RWPE2 (cell line): Measurements from ENCODE around the gene KCNK7.
"Not testable (repeated sequence)": the region's sequence is repeated elsewhere in the genome, so short reads cannot be mapped to it uniquely, and the experiment has no call there.

Experiments used
- ATAC-seq: fragments of 200-7000 bp; cut with Tn5 transposase; 3 replicates; pipeline ENCODE4 v1.9.1; 2021; ENCODE audit warnings: low read depth
- DNase-seq: peaks from one replicate; pipeline ENCODE4 v3.0.0-alpha.2; 2020; ENCODE audit warnings: low spot score
- H3K27ac ChIP-seq: fragments of 450-650 bp; 2 replicates; pipeline ENCODE4 v1.5.1; 2017; ENCODE audit warnings: mild to moderate bottlenecking; ENCODE audit not compliant: poor library complexity, severe bottlenecking
- H3K27me3 ChIP-seq: fragments of 250-450 bp; sonication (Bioruptor Pico); 2 replicates; pipeline ENCODE4 v1.5.1; 2021; ENCODE audit warnings: mild to moderate bottlenecking, moderate library complexity; ENCODE audit not compliant: insufficient read depth, poor library complexity, severe bottlenecking
- H3K36me3 ChIP-seq: fragments of 250-450 bp; sonication (Bioruptor Pico); 2 replicates; pipeline ENCODE4 v1.5.1; 2020; ENCODE audit warnings: low read depth, mild to moderate bottlenecking, moderate library complexity
- H3K4me1 ChIP-seq: fragments of 250-450 bp; sonication (Bioruptor Pico); 2 replicates; pipeline ENCODE4 v1.5.1; 2021; ENCODE audit warnings: mild to moderate bottlenecking, moderate library complexity; ENCODE audit not compliant: insufficient read depth, poor library complexity, severe bottlenecking
- H3K4me3 ChIP-seq: fragments of 250-450 bp; sonication (Bioruptor Pico); 2 replicates; pipeline ENCODE4 v1.5.1; 2021; ENCODE audit warnings: mild to moderate bottlenecking, moderate library complexity; ENCODE audit not compliant: severe bottlenecking
- H3K9me3 ChIP-seq: fragments of 250-450 bp; sonication (Bioruptor Pico); 2 replicates; pipeline ENCODE4 v1.5.1; 2021; ENCODE audit warnings: mild to moderate bottlenecking, moderate library complexity; ENCODE audit not compliant: severe bottlenecking
- TF ChIP-seq, protein P1 (sequence below): fragments of 450-650 bp; IDR thresholded peaks from one replicate; pipeline ENCODE4 v1.5.1; 2017; ENCODE audit warnings: mild to moderate bottlenecking, moderate library complexity; ENCODE audit not compliant: poor library complexity, severe bottlenecking

Gene KCNK7

DNA sequence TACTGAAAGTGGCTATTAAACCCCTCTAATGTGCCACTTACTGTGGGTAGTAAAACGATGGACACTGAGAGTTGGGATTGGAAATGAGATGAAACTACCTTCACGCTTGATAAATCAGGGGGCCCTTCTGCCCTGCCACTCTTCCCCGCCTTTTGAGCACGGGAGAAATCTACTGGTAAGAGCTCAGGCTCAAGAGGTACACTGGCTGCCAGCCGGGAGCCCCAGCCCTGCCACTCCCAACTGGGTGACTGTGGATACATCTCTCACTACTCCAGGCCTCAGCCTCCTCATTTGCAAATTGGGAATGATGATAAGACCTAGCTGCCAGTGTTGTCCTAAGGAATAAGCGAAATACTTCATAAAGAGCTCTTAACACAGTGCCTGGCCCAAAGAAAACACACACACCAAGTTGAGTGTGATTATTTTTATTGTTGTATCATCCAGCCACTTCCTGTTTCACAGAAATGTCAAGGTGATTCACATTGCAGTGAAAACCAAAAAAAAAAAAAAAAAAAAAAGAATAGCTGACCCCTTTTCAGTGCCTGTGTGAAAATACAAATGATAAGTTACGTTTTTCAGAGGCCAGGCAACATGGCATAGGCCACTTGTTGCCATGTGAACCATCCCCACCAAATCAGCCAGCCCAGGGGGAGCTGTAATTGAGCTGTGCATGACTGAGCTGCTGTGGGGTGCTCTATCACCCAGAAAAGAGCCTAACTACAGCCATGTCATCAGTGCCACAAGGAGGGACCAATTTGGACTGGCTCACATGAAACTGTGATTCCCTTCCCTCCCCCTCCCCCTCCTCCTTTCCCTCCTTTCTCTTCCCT is 29.8 kb downstream of the KCNK7 start:
- H3K36me3 ChIP-seq, result peaks cover 7% of the 10 kb centered on the region; the same call in 1 of the 2 replicates
- no peaks in the 10 kb centered on the region for H3K27me3 ChIP-seq
- TF ChIP-seq, protein P1, sequence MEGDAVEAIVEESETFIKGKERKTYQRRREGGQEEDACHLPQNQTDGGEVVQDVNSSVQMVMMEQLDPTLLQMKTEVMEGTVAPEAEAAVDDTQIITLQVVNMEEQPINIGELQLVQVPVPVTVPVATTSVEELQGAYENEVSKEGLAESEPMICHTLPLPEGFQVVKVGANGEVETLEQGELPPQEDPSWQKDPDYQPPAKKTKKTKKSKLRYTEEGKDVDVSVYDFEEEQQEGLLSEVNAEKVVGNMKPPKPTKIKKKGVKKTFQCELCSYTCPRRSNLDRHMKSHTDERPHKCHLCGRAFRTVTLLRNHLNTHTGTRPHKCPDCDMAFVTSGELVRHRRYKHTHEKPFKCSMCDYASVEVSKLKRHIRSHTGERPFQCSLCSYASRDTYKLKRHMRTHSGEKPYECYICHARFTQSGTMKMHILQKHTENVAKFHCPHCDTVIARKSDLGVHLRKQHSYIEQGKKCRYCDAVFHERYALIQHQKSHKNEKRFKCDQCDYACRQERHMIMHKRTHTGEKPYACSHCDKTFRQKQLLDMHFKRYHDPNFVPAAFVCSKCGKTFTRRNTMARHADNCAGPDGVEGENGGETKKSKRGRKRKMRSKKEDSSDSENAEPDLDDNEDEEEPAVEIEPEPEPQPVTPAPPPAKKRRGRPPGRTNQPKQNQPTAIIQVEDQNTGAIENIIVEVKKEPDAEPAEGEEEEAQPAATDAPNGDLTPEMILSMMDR, result no peak
- DNase-seq (no peak), ATAC-seq (no peak)
- H3K4me1 ChIP-seq, result peaks cover 14% of the 10 kb centered on the region
- peak overlapping the region; percentile 35 for H3K27ac ChIP-seq
- H3K9me3 ChIP-seq, result no peaks in the 10 kb centered on the region
- no peak overlapping the region for H3K4me3 ChIP-seq

DNA sequence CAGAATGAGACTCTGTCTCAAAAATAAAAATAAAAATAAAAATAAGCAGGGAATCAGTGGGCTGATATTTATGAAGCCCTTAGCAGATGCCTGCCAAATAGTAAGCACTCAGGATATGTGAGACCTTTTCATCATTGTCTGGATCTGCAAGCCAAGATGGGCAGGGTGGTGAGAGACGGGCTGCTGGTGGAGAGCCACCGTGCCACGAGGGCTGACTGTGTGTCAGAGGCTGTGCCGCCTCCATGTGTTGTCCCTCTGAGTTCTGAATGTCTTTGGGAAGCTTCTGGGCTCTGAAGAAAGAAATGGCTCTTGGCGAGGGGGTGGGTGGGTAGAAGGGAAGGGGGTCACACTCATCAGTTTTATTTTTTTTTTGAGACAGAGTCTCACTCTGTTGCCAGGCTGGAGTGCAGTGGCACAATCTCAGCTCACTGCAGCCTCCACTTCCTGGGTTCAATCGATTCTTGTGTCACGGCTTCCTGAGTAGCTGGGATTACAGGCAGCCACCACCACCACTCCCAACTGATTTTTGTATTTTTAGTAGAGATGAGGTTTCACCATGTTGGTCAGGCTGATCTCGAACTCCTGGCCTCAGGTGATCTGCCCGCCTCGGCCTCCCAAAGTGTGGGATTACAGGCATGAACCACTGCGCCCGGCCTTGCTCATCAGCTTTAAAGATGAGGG is 30.6 kb downstream of the KCNK7 start:
- DNase-seq, H3K27me3 ChIP-seq, H3K9me3 ChIP-seq, H3K36me3 ChIP-seq, H3K4me3 ChIP-seq, ATAC-seq: not testable (repeated sequence)
- H3K4me1 ChIP-seq, result peaks cover 22% of the 10 kb centered on the region
- peak overlapping the region; percentile 35 for H3K27ac ChIP-seq

DNA sequence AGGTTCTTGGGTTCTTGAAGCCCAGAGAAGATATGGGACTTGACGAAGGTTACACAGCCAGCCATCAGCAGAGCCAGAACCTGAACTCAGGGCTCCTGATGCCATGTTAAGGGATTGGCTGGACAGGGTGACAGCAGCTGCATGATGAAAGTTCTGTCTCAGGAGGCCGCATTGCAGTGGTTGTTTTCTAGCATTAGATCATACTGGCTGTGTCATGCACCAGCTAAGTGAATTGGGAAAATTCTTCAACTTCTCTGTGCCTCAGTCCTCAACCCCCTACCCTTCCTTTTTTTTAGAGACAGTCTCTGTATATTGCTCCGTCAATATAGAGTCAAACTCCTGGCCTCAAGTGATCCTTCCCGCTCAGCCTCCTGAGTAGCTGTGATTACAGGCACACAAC is 32.0 kb downstream of the KCNK7 start:
- no peak for DNase-seq
- H3K4me1 ChIP-seq, result peaks cover 33% of the 10 kb centered on the region
- H3K4me3 ChIP-seq, result no peak overlapping the region
- H3K27ac ChIP-seq, result no peak overlapping the region
- H3K27me3 ChIP-seq, result no peaks in the 10 kb centered on the region
- ATAC-seq, result no peak
- H3K36me3 ChIP-seq, result peaks cover 6% of the 10 kb centered on the region; the same call in 1 of the 2 replicates
- TF ChIP-seq, protein P1, result no peak
- H3K9me3 ChIP-seq, result no peaks in the 10 kb centered on the region

DNA sequence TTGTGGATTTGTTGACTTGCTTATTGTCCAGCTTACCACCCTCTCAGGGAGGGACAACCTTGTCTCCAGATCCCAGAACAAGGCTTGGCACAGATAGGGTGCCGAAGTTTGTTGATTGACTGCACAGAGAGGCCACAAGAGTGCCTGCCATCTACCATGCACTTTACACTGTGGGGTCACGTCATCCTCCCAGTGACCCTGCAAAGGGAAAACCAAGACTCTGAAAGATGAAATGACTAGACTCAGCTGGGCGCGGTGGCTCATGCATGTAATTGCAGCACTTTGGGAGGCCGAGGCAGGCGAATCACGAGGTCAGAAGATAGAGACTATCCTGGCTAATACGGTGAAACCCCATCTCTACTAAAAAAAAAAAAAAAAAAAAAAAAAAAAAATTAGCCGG is 32.8 kb downstream of the KCNK7 start:
- H3K27ac ChIP-seq, result no peak overlapping the region
- peaks cover 3% of the 10 kb centered on the region; the same call in 1 of the 2 replicates for H3K36me3 ChIP-seq
- no peak overlapping the region for H3K4me3 ChIP-seq
- H3K27me3 ChIP-seq, result no peaks in the 10 kb centered on the region
- DNase-seq (no peak), ATAC-seq (no peak)
- TF ChIP-seq, protein P1, result no peak
- H3K9me3 ChIP-seq, result no peaks in the 10 kb centered on the region
- peaks cover 33% of the 10 kb centered on the region for H3K4me1 ChIP-seq

DNA sequence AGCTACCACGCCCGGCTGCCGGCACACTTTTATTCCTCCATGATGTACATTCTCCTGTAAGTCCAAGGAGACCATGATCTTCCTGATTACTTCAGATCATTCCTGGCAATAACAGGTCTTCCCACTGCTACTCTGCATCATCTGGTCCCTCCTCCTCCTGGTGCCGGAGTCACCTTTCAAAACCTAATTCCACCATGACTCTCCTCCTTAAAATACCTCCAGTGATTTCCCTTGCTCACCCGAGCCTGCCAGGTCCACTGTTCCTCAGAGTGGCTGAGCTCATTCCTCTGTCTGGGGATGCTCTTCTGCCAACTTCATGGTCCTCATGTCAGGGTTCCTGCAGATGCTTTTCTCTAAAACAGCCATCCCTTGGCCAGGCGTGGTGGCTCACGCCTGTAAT is 33.6 kb downstream of the KCNK7 start:
- H3K9me3 ChIP-seq, result no peaks in the 10 kb centered on the region
- ATAC-seq (no peak), DNase-seq (no peak)
- peaks cover 38% of the 10 kb centered on the region for H3K4me1 ChIP-seq
- H3K27me3 ChIP-seq, result no peaks in the 10 kb centered on the region
- TF ChIP-seq, protein P1, result no peak
- peaks cover 3% of the 10 kb centered on the region; the same call in 1 of the 2 replicates for H3K36me3 ChIP-seq
- no peak overlapping the region for H3K4me3 ChIP-seq
- no peak overlapping the region for H3K27ac ChIP-seq
